K562 (cell line): ENCODE data around the gene SUB1. TPM values are rescaled to one million over a fixed set of nuclear protein-coding genes. Genes with fewer than 3 reads are reported as not detected.

Experiments used
- ATAC-seq: fragments of 200-7000 bp; cut with Tn5 transposase; 3 replicates; pipeline ENCODE4 v1.9.1; 2020; ENCODE audit warnings: moderate library complexity
- BruUV-seq: library from RNA; stranded (reverse); fragments of 400-500 nt; replicated peaks from 2 replicates; lab custom pipeline; 2021; lab: Mats Ljungman, UMichigan
- CTCF ChIA-PET: fragments of 300-600 bp; formaldehyde crosslinking; extraction: SDS; loops from one replicate; lab custom pipeline; 2021; ENCODE audit warnings: low intra/inter-chr PET ratio; lab: Yijun Ruan, JAX
- POLR2A ChIA-PET: fragments of 300-600, 350-650 bp; sonication (Branson Sonifier 250); formaldehyde crosslinking; extraction: SDS; loops from one replicate; lab custom pipeline; 2021; ENCODE audit warnings: antibody characterized with exemption, inconsistent platforms; lab: Yijun Ruan, JAX
- DNase-seq, 4 experiments: peaks; one replicate each; pipeline versions ENCODE4 v3.0.0 to v3.0.0-alpha.2; 2011 to 2018; ENCODE audit warnings: low spot score in 3 of 4, mixed read lengths in 3 of 4; ENCODE audit errors: extremely low read depth in 1 of 4
- FAIRE-seq: peaks from 2 replicates; lab custom pipeline; 2011; peaks lifted over from hg19 to GRCh38; lab: Jason Lieb, UNC
- H2AFZ ChIP-seq: 2 replicates; pipeline ENCODE4 v1.6.0; 2011; ENCODE audit warnings: low read depth, low read length, control low read depth, inconsistent platforms
- H3K27ac ChIP-seq: fragments of 200-600 bp; 3 replicates; pipeline ENCODE4 v1.8.0; 2011; ENCODE audit warnings: low read depth, mild to moderate bottlenecking, control low read depth, inconsistent platforms, low read length, moderate library complexity, mixed read lengths; ENCODE audit errors: extremely low read depth
- H3K27me3 ChIP-seq, 2 experiments: fragments of 300-600 bp in 1 of 2; 2 replicates in 1 of 2; 3 replicates in 1 of 2; pipeline versions ENCODE4 v1.6.0 to v1.8.0; 2011; ENCODE audit warnings: inconsistent platforms in 2 of 2, low read length in 2 of 2, mild to moderate bottlenecking in 1 of 2, mixed read lengths in 1 of 2, moderate library complexity in 1 of 2; ENCODE audit not compliant: control insufficient read depth in 2 of 2, insufficient read depth in 2 of 2
- H3K36me3 ChIP-seq: fragments of 300-600 bp; 3 replicates; pipeline ENCODE4 v1.8.0; 2011; ENCODE audit warnings: mild to moderate bottlenecking, low read length, inconsistent platforms; ENCODE audit not compliant: control insufficient read depth, insufficient read depth
- H3K4me1 ChIP-seq, 2 experiments: fragments of 200-600 bp in 1 of 2; replicated peaks in 1 of 2; 2 replicates in 1 of 2; 3 replicates in 1 of 2; pipeline versions ENCODE4 v1.5.1 to v1.8.0; 2011; ENCODE audit warnings: inconsistent platforms in 2 of 2, low read length in 2 of 2, mild to moderate bottlenecking in 1 of 2, mixed read lengths in 1 of 2, moderate library complexity in 1 of 2; ENCODE audit not compliant: control insufficient read depth in 2 of 2, insufficient read depth in 2 of 2
- H3K4me2 ChIP-seq: 2 replicates; pipeline ENCODE4 v1.6.1; 2011; ENCODE audit warnings: low read length, control low read depth, inconsistent platforms, mixed read lengths; ENCODE audit not compliant: insufficient read depth
- H3K4me3 ChIP-seq: fragments of 200-600 bp; sonication (generic), shearing (Covaris generic); 2 replicates; pipeline ENCODE4 v1.5.1; 2016; ENCODE audit warnings: control low read depth, inconsistent platforms
- H3K79me2 ChIP-seq: fragments of 200-600 bp; 3 replicates; pipeline ENCODE4 v1.8.0; 2011; ENCODE audit warnings: low read length, inconsistent platforms; ENCODE audit not compliant: control insufficient read depth, insufficient read depth
- H3K9ac ChIP-seq, 2 experiments: 2 replicates each; pipeline versions ENCODE4 v1.6.0 to v1.6.1; 2011; ENCODE audit warnings: low read depth in 2 of 2, low read length in 2 of 2, control low read depth in 1 of 2, inconsistent platforms in 1 of 2, mild to moderate bottlenecking in 1 of 2, mixed read lengths in 1 of 2; ENCODE audit not compliant: insufficient read depth in 1 of 2
- H3K9me1 ChIP-seq: one replicate; pipeline ENCODE4 v1.6.0; 2011; ENCODE audit warnings: inconsistent platforms, mild to moderate bottlenecking, low read length, moderate library complexity; ENCODE audit not compliant: control insufficient read depth, insufficient read depth
- H3K9me3 ChIP-seq: replicated peaks from 2 replicates; pipeline ENCODE4 v1.5.1; 2011; ENCODE audit warnings: low read depth, low read length, inconsistent platforms; ENCODE audit not compliant: control insufficient read depth, insufficient read depth
- H4K20me1 ChIP-seq: replicated peaks from 2 replicates; pipeline ENCODE4 v1.6.1; 2011; ENCODE audit warnings: low read length, inconsistent platforms, mixed read lengths; ENCODE audit not compliant: control insufficient read depth, insufficient read depth
- BMI1 ChIP-seq: fragments of 150-350 bp; IDR thresholded peaks from 2 replicates; pipeline ENCODE4 v1.6.1; 2014; ENCODE audit warnings: low read length
- ELF1 ChIP-seq: fragments of 200-800 bp; sonication (Bioruptor generic); IDR thresholded peaks from 2 replicates; pipeline ENCODE4 v1.6.1; 2016; ENCODE audit warnings: missing genetic modification characterization, missing compliant biosample characterization
- EP400 ChIP-seq: fragments of 450-650 bp; IDR thresholded peaks from 2 replicates; pipeline ENCODE4 v1.6.1; 2017; ENCODE audit warnings: antibody characterized with exemption, mild to moderate bottlenecking, moderate library complexity
- FOSL1 ChIP-seq: fragments of 200-800 bp; sonication (Bioruptor generic); conservative IDR thresholded peaks from 2 replicates; pipeline ENCODE4 v1.6.1; 2016; ENCODE audit warnings: missing genetic modification characterization, missing compliant biosample characterization
- IRF2 ChIP-seq: sonication (generic); formaldehyde crosslinking; IDR thresholded peaks from 2 replicates; pipeline ENCODE4 v1.8.1; 2022; ENCODE audit warnings: mild to moderate bottlenecking, missing genetic modification reagents
- NCOA1 ChIP-seq: fragments of 450-650 bp; IDR thresholded peaks from 2 replicates; pipeline ENCODE4 v1.6.1; 2016; ENCODE audit warnings: low read depth
- NCOA2 ChIP-seq, 2 experiments: fragments of 450-650 bp; IDR thresholded peaks; 2 replicates each; pipeline ENCODE4 v1.6.1; 2018; ENCODE audit warnings: mild to moderate bottlenecking in 2 of 2, moderate library complexity in 1 of 2; ENCODE audit not compliant: partially characterized antibody in 2 of 2
- NR2C1 ChIP-seq, 2 experiments: fragments of 450-650 bp; IDR thresholded peaks; 2 replicates each; pipeline ENCODE4 v1.6.1; 2017; ENCODE audit warnings: mild to moderate bottlenecking in 2 of 2, antibody characterized with exemption in 1 of 2, inconsistent platforms in 1 of 2, missing compliant biosample characterization in 1 of 2, missing genetic modification characterization in 1 of 2
- SAP30 ChIP-seq: fragments of 200-600 bp; sonication (generic); IDR thresholded peaks from 2 replicates; pipeline ENCODE4 v1.6.1; 2012; ENCODE audit warnings: borderline replicate concordance, low read depth, mild to moderate bottlenecking, moderate library complexity, low read length, control low read depth, inconsistent platforms; ENCODE audit not compliant: insufficient read depth, poor library complexity, severe bottlenecking
- SFPQ ChIP-seq: fragments of 200-400 bp; formaldehyde crosslinking; IDR thresholded peaks from 2 replicates; pipeline ENCODE4 v1.6.1; 2017; ENCODE audit warnings: mild to moderate bottlenecking, low read depth, low read length, moderate library complexity
- ZBTB11 ChIP-seq, 3 experiments: fragments of 200-800 bp in 1 of 3; fragments of 250-450 bp in 1 of 3; fragments of 450-650 bp in 1 of 3; sonication (Bioruptor Pico) in 1 of 3; sonication (Bioruptor generic) in 1 of 3; formaldehyde crosslinking in 1 of 3; IDR thresholded peaks; 2 replicates each; pipeline versions ENCODE4 v1.6.1 to v1.8.0; 2016 to 2022; ENCODE audit warnings: mild to moderate bottlenecking in 2 of 3, missing genetic modification characterization in 2 of 3, missing compliant biosample characterization in 1 of 3, moderate library complexity in 1 of 3
- ZBTB26 ChIP-seq: fragments of 450-650 bp; formaldehyde crosslinking; IDR thresholded peaks from 2 replicates; pipeline ENCODE4 v1.4.0; 2022; ENCODE audit warnings: missing genetic modification characterization
- ZNF668 ChIP-seq: fragments of 250-450 bp; sonication (Bioruptor Pico); IDR thresholded peaks from 2 replicates; pipeline ENCODE4 v1.8.0; 2022; ENCODE audit warnings: mild to moderate bottlenecking, inconsistent platforms
- WGBS: fragments of 100-300 bp; shearing (Covaris generic); methylation state at CpG from one replicate; pipeline ENCODE4 v1.1.6; 2016; ENCODE audit warnings: low coverage, mixed read lengths; ENCODE audit not compliant: insufficient coverage; ENCODE audit errors: missing lambda C conversion rate; 5-methylcytosine and 5-hydroxymethylcytosine counted together
- in situ Hi-C: fragments of 300-500 bp; cut with MboI; formaldehyde crosslinking; loops from 4 replicates; pipeline ENCODE4 v1.15.0; 2018; ENCODE audit warnings: inconsistent platforms, mixed read lengths
- intact Hi-C: fragments of 100-400 bp; cut with micrococcal nuclease; formaldehyde crosslinking; loops from 2 replicates; pipeline ENCODE4 v1.14.2; 2022
- polyA plus RNA-seq, 8 experiments: library from polyadenylated mRNA; depleted of rRNA in 4 of 8; stranded (reverse) in 5 of 8; unstranded in 3 of 8; fragments of >200 nt; fragmentation: Nextera tagmentation in 2 of 8; fragmentation: Illumina TruSeq in 1 of 8; extraction: Ambion mirVana in 2 of 8; extraction: Trizol in 1 of 8; gene quantifications; 2 replicates each; pipeline versions ENCODE4 v1.2.1 to v1.2.3, GENCODE V29; 2011 to 2014; ENCODE audit warnings: inconsistent platforms in 1 of 8, missing spikeins in 1 of 8
- total RNA-seq, 7 experiments: library from RNA; depleted of rRNA in 6 of 7; stranded (reverse); fragments of >200 nt in 6 of 7; fragmentation: Illumina TruSeq in 2 of 7; extraction: Trizol in 2 of 7; gene quantifications; 2 replicates each; pipeline versions ENCODE4 v1.2.1 to v1.2.3, GENCODE V29; 2011 to 2021; ENCODE audit warnings: low replicate concordance in 1 of 7

SUB1 gene
- total and polyA plus RNA-seq, 9 of the 15 experiments (the other 6 are each of a cell fraction or from before 2014, with no cell fraction given) = 336 to 1,031 (median 700) TPM

DNA sequence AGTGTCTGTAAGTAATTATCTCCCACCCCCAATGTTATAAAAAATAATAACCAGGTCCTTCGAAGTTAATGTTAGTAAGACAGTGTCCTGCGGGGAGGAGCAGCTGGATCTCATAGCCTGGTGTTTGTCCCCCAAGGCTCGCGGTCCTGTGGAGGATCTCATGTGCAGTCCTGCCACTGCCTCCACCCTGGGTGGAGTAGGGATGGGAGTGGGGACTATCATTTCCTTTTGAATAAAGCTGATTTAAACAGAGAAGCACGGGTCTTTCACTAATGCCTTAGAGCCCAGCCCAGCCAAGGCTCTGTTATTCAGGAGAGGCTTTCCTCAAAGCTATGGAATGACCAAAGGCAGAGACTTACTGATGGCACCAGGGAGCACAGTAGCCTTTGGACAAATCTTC, 40.2 kb downstream of the SUB1 start:
- TF ChIP-seq IRF2 (CRISPR knock-in tag) = no peak
- no peak for TF ChIP-seq ZBTB26 (CRISPR knock-in tag)
- TF ChIP-seq ELF1 = no peak
- no peak for TF ChIP-seq NCOA2 (IDR thresholded peaks at IDR 0.05; ENCODE audit: partially characterized antibody in 2 of 2)
- no peak for TF ChIP-seq BMI1
- TF ChIP-seq NR2C1 (IDR thresholded peaks at IDR 0.05) = no peak
- TF ChIP-seq NR2C1 (tag; IDR thresholded peaks at IDR 0.05) = no peak
- no peak for TF ChIP-seq FOSL1 (tag)
- no peak for TF ChIP-seq NCOA1
- no peak for TF ChIP-seq ZNF668 (CRISPR knock-in tag)
- TF ChIP-seq SFPQ = no peak
- no peak for TF ChIP-seq ZBTB11 (CRISPR knock-in tag; IDR thresholded peaks at IDR 0.05)
- no peak for TF ChIP-seq SAP30
- TF ChIP-seq EP400 = no peak
- ChIA-PET POLR2A (no interaction called here), CTCF (no interaction called here)
- in situ Hi-C loops = no loop called here
- FAIRE-seq (no peak), DNase-seq (no peak), ATAC-seq (no peak)
- H3K4me2 ChIP-seq = no peak overlapping the region
- H3K9me3 ChIP-seq = no peaks in the 10 kb centered on the region
- no peaks in the 10 kb centered on the region for H3K79me2 ChIP-seq
- H3K36me3 ChIP-seq = no peaks in the 10 kb centered on the region
- no TSS peak for BruUV-seq
- H3K9me1 ChIP-seq = no peaks in the 10 kb centered on the region
- intact Hi-C loops = loop anchor here (10.0 kb wide), 1 partner anchor 789 kb away; no protein-coding TSS in a partner anchor
- no peak overlapping the region for H2AFZ ChIP-seq
- H3K4me1 ChIP-seq = no peaks in the 10 kb centered on the region
- peaks cover 18 to 39% of the 10 kb centered on the region in 2 experiments for H3K27me3 ChIP-seq
- no peak overlapping the region for H3K27ac ChIP-seq
- H3K9ac ChIP-seq = no peak overlapping the region
- 2% methylated on average over 5 of the region's 5 CpGs for WGBS
- H4K20me1 ChIP-seq = no peaks in the 10 kb centered on the region
- H3K4me3 ChIP-seq = no peak overlapping the region
